HEK293 (cell line): ENCODE results near the gene FKBP4.

ENCODE experiments used
- CTCF ChIA-PET: fragments of 350-600 bp; formaldehyde crosslinking; extraction: SDS; loops from one replicate; lab custom pipeline; 2021; ENCODE audit warnings: antibody characterized with exemption; lab: Yijun Ruan, JAX
- POLR2A ChIA-PET: fragments of 300-600 bp; formaldehyde crosslinking; extraction: SDS; loops from one replicate; lab custom pipeline; 2020; ENCODE audit warnings: antibody characterized with exemption, inconsistent platforms; lab: Yijun Ruan, JAX
- H3K27ac ChIP-seq: fragments of 200-500 bp; sonication (Bioruptor generic); 2 replicates; pipeline ENCODE4 v1.5.1; 2014; ENCODE audit warnings: low read depth, low read length, control low read depth, inconsistent platforms; ENCODE audit errors: extremely low read depth
- H3K36me3 ChIP-seq, 2 experiments: fragments of 200-500 bp in 1 of 2; sonication (Bioruptor generic) in 1 of 2; 1 replicate in 1 of 2; 2 replicates in 1 of 2; pipeline ENCODE4 v1.5.1; 2014 to 2017; ENCODE audit warnings: inconsistent platforms in 2 of 2, low read length in 2 of 2; ENCODE audit not compliant: control insufficient read depth in 2 of 2, insufficient read depth in 1 of 2
- H3K4me1 ChIP-seq: fragments of 200-500 bp; sonication (Bioruptor generic); 2 replicates; pipeline ENCODE4 v1.5.1; 2014; ENCODE audit warnings: mild to moderate bottlenecking, low read length, inconsistent platforms; ENCODE audit not compliant: control insufficient read depth, insufficient read depth
- H3K4me3 ChIP-seq: 2 replicates; pipeline ENCODE4 v1.5.1; 2011; ENCODE audit warnings: low read depth, mild to moderate bottlenecking, control low read depth, low read length, moderate library complexity
- H3K9me3 ChIP-seq: fragments of 200-500 bp; sonication (Bioruptor generic); 2 replicates; pipeline ENCODE4 v1.5.1; 2014; ENCODE audit warnings: low read depth, low read length, inconsistent platforms; ENCODE audit not compliant: control insufficient read depth, insufficient read depth
- FEZF1 ChIP-seq: fragments of 450-650 bp; formaldehyde crosslinking; IDR thresholded peaks from 2 replicates; pipeline ENCODE4 v1.5.1; 2016; ENCODE audit warnings: missing biosample characterization, missing genetic modification characterization
- HIC1 ChIP-seq: fragments of 450-650 bp; formaldehyde crosslinking; IDR thresholded peaks from 2 replicates; pipeline ENCODE4 v1.5.1; 2016; ENCODE audit warnings: missing biosample characterization, missing genetic modification characterization
- HOXA7 ChIP-seq: sonication (generic); formaldehyde crosslinking; IDR thresholded peaks from 2 replicates; pipeline ENCODE4 v1.8.1; 2022; ENCODE audit warnings: missing genetic modification reagents, borderline replicate concordance
- KLF1 ChIP-seq: fragments of 450-650 bp; formaldehyde crosslinking; IDR thresholded peaks from 2 replicates; pipeline ENCODE4 v1.5.1; 2016; ENCODE audit warnings: missing biosample characterization, missing genetic modification characterization
- KLF9 ChIP-seq: fragments of 450-650 bp; formaldehyde crosslinking; IDR thresholded peaks from 2 replicates; pipeline ENCODE4 v1.5.1; 2016; ENCODE audit warnings: missing biosample characterization, missing genetic modification characterization, low read depth
- OSR2 ChIP-seq: fragments of 450-650 bp; formaldehyde crosslinking; IDR thresholded peaks from 2 replicates; pipeline ENCODE4 v1.5.1; 2016; ENCODE audit warnings: missing biosample characterization, missing genetic modification characterization
- ZBTB11 ChIP-seq: fragments of 450-650 bp; formaldehyde crosslinking; conservative IDR thresholded peaks from 2 replicates; pipeline ENCODE4 v1.5.1; 2016; ENCODE audit warnings: low read depth, missing biosample characterization, missing genetic modification characterization
- ZEB2 ChIP-seq: fragments of 450-650 bp; formaldehyde crosslinking; IDR thresholded peaks from 2 replicates; pipeline ENCODE4 v1.5.1; 2016; ENCODE audit warnings: missing biosample characterization, missing genetic modification characterization
- ZNF18 ChIP-seq: fragments of 450-650 bp; formaldehyde crosslinking; IDR thresholded peaks from 2 replicates; pipeline ENCODE4 v1.5.1; 2016; ENCODE audit warnings: missing biosample characterization, missing genetic modification characterization
- ZNF48 ChIP-seq: fragments of 450-650 bp; formaldehyde crosslinking; IDR thresholded peaks from 2 replicates; pipeline ENCODE4 v1.5.1; 2016; ENCODE audit warnings: missing biosample characterization, missing genetic modification characterization
- ZNF513 ChIP-seq: fragments of 450-650 bp; IDR thresholded peaks from 2 replicates; pipeline ENCODE4 v1.5.1; 2018; ENCODE audit warnings: missing biosample characterization, missing genetic modification characterization
- ZNF514 ChIP-seq: fragments of 450-650 bp; formaldehyde crosslinking; IDR thresholded peaks from 2 replicates; pipeline ENCODE4 v1.5.1; 2016; ENCODE audit warnings: missing biosample characterization, missing genetic modification characterization
- ZNF529 ChIP-seq: fragments of 450-650 bp; formaldehyde crosslinking; IDR thresholded peaks from 2 replicates; pipeline ENCODE4 v1.5.1; 2017; ENCODE audit warnings: missing genetic modification characterization, missing biosample characterization; ENCODE audit not compliant: insufficient replicate concordance
- ZNF549 ChIP-seq: fragments of 450-650 bp; IDR thresholded peaks from 2 replicates; pipeline ENCODE4 v1.5.1; 2018; ENCODE audit warnings: missing biosample characterization, missing genetic modification characterization, mild to moderate bottlenecking, inconsistent platforms, moderate library complexity
- ZNF580 ChIP-seq: fragments of 450-650 bp; formaldehyde crosslinking; IDR thresholded peaks from 2 replicates; pipeline ENCODE4 v1.5.1; 2016; ENCODE audit warnings: missing biosample characterization, missing genetic modification characterization
- ZNF692 ChIP-seq: fragments of 450-650 bp; formaldehyde crosslinking; IDR thresholded peaks from 2 replicates; pipeline ENCODE4 v1.5.1; 2016; ENCODE audit warnings: missing biosample characterization, missing genetic modification characterization

Gene FKBP4

GRCh38 chr12:2842948-2843347, 48.2 kb downstream of the FKBP4 start:
- POLR2A ChIA-PET = interaction anchor here (1.0 kb wide), 1 partner anchor 12 kb away, joined by 3 read pairs; no protein-coding TSS in a partner anchor
- Histone ChIP-seq H3K4me3 (no peak overlapping the region), H3K9me3 (no peaks in the 10 kb centered on the region), H3K36me3 (peaks cover 0 to 9% of the 10 kb centered on the region in 2 experiments; a peak in 2 of 3 replicates), H3K27ac (no peak overlapping the region), H3K4me1 (no peaks in the 10 kb centered on the region)
- CTCF ChIA-PET = interaction anchor here (0.7 to 1.5 kb wide), 2 partner anchors 9 to 20 kb away, joined by 3 to 5 read pairs; no protein-coding TSS in a partner anchor
- TF ChIP-seq ZNF48 (tag by site-specific recombination) (no peak), ZNF513 (no peak), ZNF549 (tag by site-specific recombination) (no peak), HIC1 (no peak), ZBTB11 (tag by site-specific recombination) (no peak), ZNF580 (tag by site-specific recombination) (no peak), KLF9 (no peak), ZNF18 (tag by site-specific recombination) (no peak), ZEB2 (no peak), OSR2 (no peak), FEZF1 (no peak), HOXA7 (CRISPR knock-in tag) (no peak), KLF1 (no peak), ZNF514 (tag by site-specific recombination) (no peak), ZNF692 (tag by site-specific recombination) (no peak), ZNF529 (tag by site-specific recombination) (no peak)
